HFFc6 (cell line): ENCODE results near the gene USP25. TPM values are rescaled to one million over a fixed set of nuclear protein-coding genes. Genes with fewer than 3 reads are reported as not detected.

Source experiments
- DNase-seq: peaks from one replicate; pipeline ENCODE4 v3.0.0-alpha.2; 2018
- H3K27ac Mint-ChIP-seq: 2 replicates; pipeline ENCODE4 v1.8.0; 2020; ENCODE audit warnings: mild to moderate bottlenecking, mixed read lengths
- H3K27me3 Mint-ChIP-seq: 2 replicates; pipeline ENCODE4 v1.8.0; 2021; ENCODE audit warnings: mild to moderate bottlenecking, moderate library complexity, mixed read lengths; ENCODE audit not compliant: insufficient read depth
- H3K36me3 Mint-ChIP-seq: 2 replicates; pipeline ENCODE4 v1.8.0; 2021; ENCODE audit warnings: low read depth, mixed read lengths
- H3K4me1 Mint-ChIP-seq: 2 replicates; pipeline ENCODE4 v1.8.0; 2020; ENCODE audit warnings: low read depth, mixed read lengths
- H3K4me3 Mint-ChIP-seq: 2 replicates; pipeline ENCODE4 v1.8.0; 2020; ENCODE audit warnings: mild to moderate bottlenecking, moderate library complexity, mixed read lengths
- H3K9me3 Mint-ChIP-seq: 2 replicates; pipeline ENCODE4 v1.8.0; 2020; ENCODE audit warnings: mild to moderate bottlenecking, mixed read lengths
- total RNA-seq, 6 experiments: library from RNA; stranded (reverse); fragmentation: NEBNext Ultra II Directional; extraction: Animal tissue kit (Norgen Biotek cat#: 25700); gene quantifications; 2 replicates in 1 of 6; 3 replicates in 5 of 6; pipeline ENCODE4 v1.2.3, GENCODE V29; 2021
- TF ChIP-seq, protein P1 (sequence below): fragments of 200-600 bp; sonication (generic); IDR thresholded peaks from 2 replicates; pipeline ENCODE4 v1.5.0; 2021; ENCODE audit warnings: antibody characterized with exemption, mild to moderate bottlenecking

USP25 gene
- total RNA-seq, 6 experiments from 2014 or later: 13.8 to 18.3 (median 16.6) TPM

DNA sequence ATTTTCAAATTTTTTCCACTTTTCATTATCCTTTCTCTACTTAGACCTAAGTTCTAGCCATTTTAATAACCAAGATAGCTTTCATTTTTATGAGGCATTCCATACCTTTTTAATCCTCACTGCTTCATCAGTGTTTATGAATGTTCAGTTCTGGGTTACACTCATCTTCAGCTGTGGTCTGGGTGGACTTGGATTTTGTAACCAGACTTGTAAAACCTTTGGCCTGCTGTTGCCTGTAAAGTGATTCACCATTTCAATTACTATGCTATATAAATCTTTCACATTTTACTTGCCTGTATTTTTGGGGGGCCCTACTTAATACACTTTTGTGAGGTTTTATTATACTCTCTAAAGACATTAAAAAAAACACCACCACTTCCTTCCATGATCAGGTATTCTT is 46.2 kb downstream of the USP25 start:
- Mint-ChIP-seq H3K4me1 (peaks cover 51% of the 10 kb centered on the region), H3K4me3 (peak overlapping the region; percentile 40), H3K27ac (peak overlapping the region; percentile 50), H3K36me3 (peaks cover 16% of the 10 kb centered on the region), H3K27me3 (peaks cover 2% of the 10 kb centered on the region; the same call in 1 of the 2 replicates), H3K9me3 (no peaks in the 10 kb centered on the region)
- DNase-seq: peak; percentile 91
- TF ChIP-seq, protein P1, sequence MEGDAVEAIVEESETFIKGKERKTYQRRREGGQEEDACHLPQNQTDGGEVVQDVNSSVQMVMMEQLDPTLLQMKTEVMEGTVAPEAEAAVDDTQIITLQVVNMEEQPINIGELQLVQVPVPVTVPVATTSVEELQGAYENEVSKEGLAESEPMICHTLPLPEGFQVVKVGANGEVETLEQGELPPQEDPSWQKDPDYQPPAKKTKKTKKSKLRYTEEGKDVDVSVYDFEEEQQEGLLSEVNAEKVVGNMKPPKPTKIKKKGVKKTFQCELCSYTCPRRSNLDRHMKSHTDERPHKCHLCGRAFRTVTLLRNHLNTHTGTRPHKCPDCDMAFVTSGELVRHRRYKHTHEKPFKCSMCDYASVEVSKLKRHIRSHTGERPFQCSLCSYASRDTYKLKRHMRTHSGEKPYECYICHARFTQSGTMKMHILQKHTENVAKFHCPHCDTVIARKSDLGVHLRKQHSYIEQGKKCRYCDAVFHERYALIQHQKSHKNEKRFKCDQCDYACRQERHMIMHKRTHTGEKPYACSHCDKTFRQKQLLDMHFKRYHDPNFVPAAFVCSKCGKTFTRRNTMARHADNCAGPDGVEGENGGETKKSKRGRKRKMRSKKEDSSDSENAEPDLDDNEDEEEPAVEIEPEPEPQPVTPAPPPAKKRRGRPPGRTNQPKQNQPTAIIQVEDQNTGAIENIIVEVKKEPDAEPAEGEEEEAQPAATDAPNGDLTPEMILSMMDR: no peak

GRCh38 chr21:15776818-15777217 is 47.0 kb downstream of the USP25 start:
- Mint-ChIP-seq H3K27ac (no peak overlapping the region), H3K27me3 (peaks cover 2% of the 10 kb centered on the region; the same call in 1 of the 2 replicates), H3K4me1 (peaks cover 48% of the 10 kb centered on the region), H3K36me3 (peaks cover 23% of the 10 kb centered on the region), H3K9me3 (no peaks in the 10 kb centered on the region), H3K4me3 (no peak overlapping the region)
- TF ChIP-seq, protein P1: no peak
- DNase-seq: no peak

DNA sequence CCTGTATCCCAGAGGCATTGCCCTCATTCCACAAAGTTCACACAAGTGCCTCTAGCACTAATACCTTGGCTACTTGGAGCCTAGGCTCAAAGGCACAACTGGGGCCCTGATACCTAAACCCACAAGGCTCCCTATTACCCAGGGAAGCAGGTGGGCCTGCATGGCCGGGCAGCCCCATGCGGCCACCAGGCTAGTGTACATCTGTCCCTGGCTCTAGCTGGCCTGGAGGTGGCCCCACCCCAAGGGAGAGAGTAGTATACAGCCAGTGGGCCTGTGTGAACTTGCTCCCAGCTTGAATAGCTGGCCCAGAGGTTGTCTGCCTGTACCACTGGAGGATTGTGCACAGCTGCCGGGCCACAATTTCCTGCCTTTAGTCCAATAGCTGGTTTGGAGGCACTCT is 52.2 kb downstream of the USP25 start:
- no peaks in the 10 kb centered on the region; the same call in 1 of the 2 replicates for H3K4me1 Mint-ChIP-seq
- DNase-seq: no peak
- TF ChIP-seq, protein P1: no peak
- H3K27me3 Mint-ChIP-seq: peaks cover 2% of the 10 kb centered on the region; the same call in 1 of the 2 replicates
- no peak overlapping the region for H3K27ac Mint-ChIP-seq
- no peaks in the 10 kb centered on the region for H3K9me3 Mint-ChIP-seq
- peaks cover 29% of the 10 kb centered on the region for H3K36me3 Mint-ChIP-seq
- H3K4me3 Mint-ChIP-seq: no peak overlapping the region

DNA sequence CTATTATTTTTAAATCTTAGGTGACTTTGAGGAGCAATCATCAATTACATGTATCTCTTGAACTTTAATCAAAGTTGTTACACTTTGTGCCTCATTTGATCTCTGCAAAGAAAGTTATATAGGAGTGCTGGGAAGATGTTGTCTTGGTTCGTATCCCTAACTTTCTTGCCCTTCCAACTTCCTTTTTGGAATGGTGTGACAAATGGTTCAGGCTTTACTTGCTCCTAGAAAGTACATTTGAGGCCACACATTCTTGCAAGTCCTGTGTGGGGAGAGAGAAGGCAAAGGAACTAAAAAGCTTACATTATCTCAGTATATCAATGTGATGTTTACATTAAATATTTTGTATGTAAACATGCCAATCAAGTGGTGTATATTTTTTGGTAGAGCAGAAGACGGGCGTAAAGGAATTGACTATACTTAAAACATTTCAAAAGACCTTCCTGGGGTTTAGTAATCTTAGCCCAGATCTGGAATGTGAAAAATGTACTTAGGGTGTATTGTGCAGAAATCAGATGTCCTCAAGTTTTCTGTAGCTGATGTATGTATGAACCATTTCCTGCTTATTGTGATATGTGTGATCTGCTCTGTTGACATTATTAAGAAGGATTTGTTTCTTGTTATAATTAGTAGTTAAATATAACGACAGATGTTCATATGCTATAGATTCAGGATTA is 59.2 kb downstream of the USP25 start:
- no peaks in the 10 kb centered on the region for H3K27me3 Mint-ChIP-seq
- H3K4me1 Mint-ChIP-seq: peaks cover 24% of the 10 kb centered on the region
- H3K9me3 Mint-ChIP-seq: no peaks in the 10 kb centered on the region
- peak overlapping the region; percentile 1; the same call in 1 of the 2 replicates for H3K4me3 Mint-ChIP-seq
- 0 out of 2 replicates have a peak overlapping the region, but pooled peaks have one; percentile 27 for H3K27ac Mint-ChIP-seq
- peak; percentile 15 for DNase-seq
- TF ChIP-seq, protein P1: no peak
- H3K36me3 Mint-ChIP-seq: no peaks in the 10 kb centered on the region

DNA sequence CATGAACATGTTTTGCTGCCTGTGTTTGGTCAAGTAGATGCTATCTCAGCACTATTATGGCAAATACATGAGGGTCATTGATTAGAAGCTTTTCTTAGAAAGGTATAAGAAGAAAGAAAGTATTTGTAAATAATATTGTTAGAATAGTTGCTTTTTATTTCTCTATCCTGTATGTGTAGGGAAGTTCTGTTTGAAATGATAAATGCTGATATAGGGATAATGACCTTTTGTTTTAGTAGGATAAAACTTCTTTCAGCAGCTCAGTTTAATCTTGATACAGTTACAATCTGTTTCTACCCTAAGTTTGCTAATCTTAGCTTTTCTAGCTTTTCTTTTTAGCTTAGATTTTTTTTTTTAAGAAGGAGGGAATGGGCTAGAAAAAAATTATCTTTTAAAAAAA is 63.3 kb downstream of the USP25 start:
- H3K27me3 Mint-ChIP-seq: no peaks in the 10 kb centered on the region

More for the DNA sequence above, 63.3 kb downstream of the USP25 start:
- Mint-ChIP-seq H3K27ac (no peak overlapping the region), H3K9me3 (no peaks in the 10 kb centered on the region), H3K4me3 (no peak overlapping the region), H3K36me3 (no peaks in the 10 kb centered on the region), H3K4me1 (peaks cover 32% of the 10 kb centered on the region)
- TF ChIP-seq, protein P1: no peak
- no peak for DNase-seq
